DMS 273 (cell line): ENCODE results near the gene NAT10.
"Not testable (repeated sequence)": the region's sequence is repeated elsewhere in the genome, so short reads cannot be mapped to it uniquely, and the experiment has no call there.

Experiments used
- DNase-seq: peaks from one replicate; lab custom pipeline; 2025; ENCODE audit not compliant: unreplicated experiment; lab: John Stamatoyannopoulos, UW

Gene NAT10

GRCh38 chr11:34105079-34105956 lies at the start of gene NAT10:
Gene NAT10 (plus strand): TSS chr11:34105629. CDS start chr11:34108226, 2,597 bp downstream.
- peak; percentile 98 for DNase-seq

- no peak for DNase-seq
Measured at GRCh38 chr11:34056672-34057071, 48.8 kb upstream of the NAT10 start.

GRCh38 chr11:34063061-34063795 lies 42.2 kb upstream of the NAT10 start:
- no peak for DNase-seq

- DNase-seq: no peak
Measured at GRCh38 chr11:34064291-34064690, 41.1 kb upstream of the NAT10 start.

- DNase-seq: peak; percentile 9
Measured at GRCh38 chr11:34065505-34066203, 39.8 kb upstream of the NAT10 start.

DNA sequence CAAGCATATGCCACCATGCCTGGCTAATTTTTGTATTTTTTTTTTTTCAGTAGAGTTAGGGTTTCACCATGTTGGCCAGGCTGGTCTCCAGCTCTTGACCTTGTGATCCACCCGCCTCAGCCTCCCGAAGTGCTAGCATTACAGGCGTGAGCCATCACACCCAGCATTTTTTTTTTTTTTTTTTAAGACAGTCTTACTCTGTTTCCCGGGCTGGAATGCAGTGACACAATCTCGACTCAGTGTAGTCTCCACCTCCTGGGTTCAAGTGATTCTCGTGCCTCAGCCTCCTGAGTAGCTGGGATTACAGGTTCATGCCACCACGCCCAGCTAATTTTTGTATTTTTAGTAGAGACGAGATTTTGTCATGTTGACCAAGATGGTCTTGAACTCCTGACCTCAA lies 38.7 kb upstream of the NAT10 start:
- DNase-seq: not testable (repeated sequence)

- DNase-seq: no peak
Measured at GRCh38 chr11:34067383-34068065, 37.9 kb upstream of the NAT10 start.

DNA sequence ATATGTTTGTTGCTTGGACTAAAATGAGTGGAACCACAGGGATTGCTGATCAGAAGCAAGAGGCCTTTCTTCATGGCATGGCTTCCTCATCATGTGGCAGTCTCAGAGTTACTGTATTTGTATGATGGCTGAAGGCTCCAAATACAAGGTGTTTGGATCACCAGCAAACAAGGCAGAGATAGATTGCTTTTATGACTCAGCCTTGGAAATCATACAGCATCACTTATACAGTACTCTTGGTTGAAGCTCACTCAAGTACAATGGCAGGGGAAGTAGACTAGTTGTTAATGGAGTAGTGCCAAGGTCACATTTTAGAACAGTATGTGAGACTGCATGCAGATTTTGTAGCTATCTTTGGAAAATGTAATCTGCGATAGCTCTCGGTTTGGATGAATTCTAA lies 37.3 kb upstream of the NAT10 start:
- DNase-seq: no peak

GRCh38 chr11:34071306-34071705 lies 34.1 kb upstream of the NAT10 start:
- not testable (repeated sequence) for DNase-seq

- no peak for DNase-seq
Measured at GRCh38 chr11:34072041-34072440, 33.4 kb upstream of the NAT10 start.

GRCh38 chr11:34072832-34073231 lies 32.6 kb upstream of the NAT10 start:
- DNase-seq: no peak

DNA sequence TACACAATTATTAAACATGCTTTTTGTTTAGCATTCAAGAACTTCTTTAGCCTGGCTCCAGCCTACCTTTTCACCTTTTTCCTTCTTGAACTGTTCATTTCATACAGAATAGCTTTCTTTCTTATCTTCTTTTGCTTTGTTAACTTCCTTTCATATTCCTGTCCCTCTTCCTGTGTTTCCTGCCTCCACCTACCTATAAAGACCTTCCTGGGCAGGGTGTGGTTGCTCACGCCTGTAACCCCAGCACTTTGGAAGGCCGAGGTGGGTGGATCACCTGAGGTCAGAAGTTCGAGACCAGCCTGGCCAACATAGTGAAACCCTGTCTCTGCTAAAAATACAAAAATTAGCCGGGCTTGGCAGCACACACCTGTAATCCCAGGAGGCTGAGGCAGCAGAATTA lies 31.0 kb upstream of the NAT10 start:
- no peak for DNase-seq

- DNase-seq: no peak
Measured at GRCh38 chr11:34075178-34075820, 30.1 kb upstream of the NAT10 start.

DNA sequence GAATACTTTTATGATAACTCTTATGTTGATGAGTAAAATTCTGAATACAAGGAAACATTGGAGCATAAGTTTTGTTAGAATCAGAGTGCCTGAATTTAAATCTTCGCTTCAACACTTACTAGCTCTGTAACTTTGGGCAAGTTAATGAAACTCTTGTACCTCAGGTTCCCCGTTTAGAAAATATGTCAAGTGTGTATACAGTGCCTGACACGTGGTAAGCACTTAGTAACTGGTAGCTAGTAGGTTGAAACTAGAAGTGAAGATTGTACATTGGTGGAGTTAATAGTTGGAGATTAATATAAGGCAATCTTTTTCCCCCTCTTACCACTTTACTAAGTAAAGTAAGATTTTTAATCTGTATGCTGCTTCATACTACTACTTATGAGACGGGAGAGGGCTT lies 24.8 kb upstream of the NAT10 start:
- no peak for DNase-seq

GRCh38 chr11:34084637-34085036 lies 20.8 kb upstream of the NAT10 start:
- DNase-seq: no peak

- no peak for DNase-seq
Measured at GRCh38 chr11:34086554-34087283, 18.7 kb upstream of the NAT10 start.

DNA sequence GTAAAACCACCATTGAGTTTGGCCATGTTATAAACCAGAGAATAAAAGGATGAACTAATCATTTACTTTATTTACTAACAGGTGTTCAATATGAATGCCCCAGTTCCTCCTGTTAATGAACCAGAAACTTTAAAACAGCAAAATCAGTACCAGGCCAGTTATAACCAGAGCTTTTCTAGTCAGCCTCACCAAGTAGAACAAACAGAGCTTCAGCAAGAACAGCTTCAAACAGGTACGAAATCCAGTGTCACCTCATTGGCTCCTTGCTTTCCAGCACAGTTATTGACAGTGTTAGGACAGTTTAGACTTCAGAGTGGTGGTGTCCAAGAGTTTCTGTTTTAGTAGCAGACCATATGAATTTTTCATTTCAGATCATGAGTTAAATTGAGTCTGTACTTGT lies 13.6 kb upstream of the NAT10 start:
- DNase-seq: no peak

DNA sequence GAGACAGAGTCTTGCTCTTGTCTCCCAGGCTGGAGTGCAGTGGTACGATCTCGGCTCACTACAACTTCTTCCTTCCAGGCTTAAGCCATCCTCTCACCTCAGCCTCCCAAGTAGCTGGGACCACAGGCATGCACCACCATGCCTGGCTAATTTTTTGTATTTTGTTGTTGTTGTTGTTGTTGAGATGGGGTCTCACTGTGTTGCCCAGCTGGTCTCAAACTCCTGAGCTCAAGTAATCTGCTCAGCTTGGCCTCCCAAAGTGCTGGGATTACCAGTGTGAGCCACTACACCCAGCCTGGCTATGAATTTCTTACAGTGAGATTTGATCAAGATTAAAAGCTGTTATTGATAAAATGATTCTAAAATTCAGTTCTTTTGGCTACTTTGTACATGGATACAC lies 10.5 kb upstream of the NAT10 start:
- not testable (repeated sequence) for DNase-seq

- no peak for DNase-seq
Measured at GRCh38 chr11:34098813-34099212, 6.6 kb upstream of the NAT10 start.

- DNase-seq: no peak
Measured at GRCh38 chr11:34104680-34105078, 750 bp upstream of the NAT10 start.
